SK-N-SH treated with all-trans-retinoic acid at 6 μM for 48 hours (cell line): ENCODE results near the gene CCDC57.
A peak's percentile ranks its signal among the peaks of the same experiment; 100 is the strongest.

ENCODE experiments used
- ATAC-seq: fragments of 200-7000 bp; cut with Tn5 transposase; 3 replicates; pipeline ENCODE4 v1.9.1; 2020; ENCODE audit warnings: mild to moderate bottlenecking, moderate library complexity
- ARNTL ChIP-seq: fragments of 450-650 bp; formaldehyde crosslinking; IDR thresholded peaks from 2 replicates; pipeline ENCODE4 v1.5.0; 2020; ENCODE audit warnings: low read depth, mild to moderate bottlenecking, moderate library complexity, borderline replicate concordance
- BACH2 ChIP-seq: fragments of 250-450 bp; sonication (Bioruptor Pico); IDR thresholded peaks from 2 replicates; pipeline ENCODE4 v1.9.0; 2021; ENCODE audit warnings: mild to moderate bottlenecking, borderline replicate concordance
- CREB5 ChIP-seq: fragments of 250-450 bp; sonication (Bioruptor Pico); IDR thresholded peaks from 2 replicates; pipeline ENCODE4 v1.5.1; 2020; ENCODE audit warnings: low read depth, mild to moderate bottlenecking, moderate library complexity
- CSDC2 ChIP-seq: fragments of 250-450 bp; sonication (Bioruptor Pico); IDR thresholded peaks from 2 replicates; pipeline ENCODE4 v1.5.0; 2020; ENCODE audit warnings: mild to moderate bottlenecking, moderate library complexity
- CSRNP3 ChIP-seq: fragments of 250-450 bp; sonication (Bioruptor Pico); IDR thresholded peaks from 2 replicates; pipeline ENCODE4 v1.5.1; 2021; ENCODE audit warnings: mild to moderate bottlenecking, moderate library complexity
- ESRRG ChIP-seq: fragments of 250-450 bp; sonication (Bioruptor Pico); IDR thresholded peaks from 2 replicates; pipeline ENCODE4 v1.6.1; 2021; ENCODE audit warnings: mild to moderate bottlenecking
- GLIS3 ChIP-seq: fragments of 250-450 bp; sonication (Bioruptor Pico); IDR thresholded peaks from 2 replicates; pipeline ENCODE4 v1.5.0; 2020; ENCODE audit warnings: mild to moderate bottlenecking, moderate library complexity
- ISL1 ChIP-seq: fragments of 250-450 bp; sonication (Bioruptor Pico); IDR thresholded peaks from 2 replicates; pipeline ENCODE4 v2.1.2; 2022; ENCODE audit warnings: mild to moderate bottlenecking, moderate library complexity
- OSR1 ChIP-seq: fragments of 250-450 bp; sonication (Bioruptor Pico); IDR thresholded peaks from 2 replicates; pipeline ENCODE4 v1.8.0; 2022; ENCODE audit warnings: moderate library complexity, mild to moderate bottlenecking, inconsistent platforms
- PATZ1 ChIP-seq: fragments of 250-450 bp; sonication (Bioruptor Pico); IDR thresholded peaks from 2 replicates; pipeline ENCODE4 v1.8.0; 2020; ENCODE audit warnings: mild to moderate bottlenecking, moderate library complexity, borderline replicate concordance
- POU6F1 ChIP-seq: fragments of 250-450 bp; sonication (Bioruptor Pico); IDR thresholded peaks from 2 replicates; pipeline ENCODE4 v1.8.0; 2021; ENCODE audit warnings: low read depth, mild to moderate bottlenecking, moderate library complexity, borderline replicate concordance
- RARB ChIP-seq: fragments of 250-450 bp; sonication (Bioruptor Pico); IDR thresholded peaks from 2 replicates; pipeline ENCODE4 v1.8.0; 2021; ENCODE audit warnings: mild to moderate bottlenecking, moderate library complexity
- SNAI2 ChIP-seq: fragments of 250-450 bp; sonication (Bioruptor Pico); IDR thresholded peaks from 2 replicates; pipeline ENCODE4 v1.5.0; 2020; ENCODE audit warnings: mild to moderate bottlenecking, moderate library complexity
- TCF4 ChIP-seq: fragments of 250-450 bp; sonication (Bioruptor Pico); IDR thresholded peaks from 2 replicates; pipeline ENCODE4 v1.8.0; 2021; ENCODE audit warnings: mild to moderate bottlenecking, moderate library complexity, borderline replicate concordance
- TOX ChIP-seq: fragments of 250-450 bp; sonication (Bioruptor Pico); IDR thresholded peaks from 2 replicates; pipeline ENCODE4 v1.8.0; 2021; ENCODE audit warnings: mild to moderate bottlenecking, moderate library complexity, borderline replicate concordance
- TSHZ2 ChIP-seq: fragments of 250-450 bp; sonication (Bioruptor Pico); IDR thresholded peaks from 2 replicates; pipeline ENCODE4 v1.5.0; 2020; ENCODE audit warnings: mild to moderate bottlenecking, moderate library complexity
- ZC3H10 ChIP-seq: fragments of 250-450 bp; sonication (Bioruptor Pico); IDR thresholded peaks from 2 replicates; pipeline ENCODE4 v1.5.1; 2021; ENCODE audit warnings: mild to moderate bottlenecking, moderate library complexity
- ZFP3 ChIP-seq: fragments of 250-450 bp; sonication (Bioruptor Pico); IDR thresholded peaks from 2 replicates; pipeline ENCODE4 v1.5.0; 2020; ENCODE audit warnings: mild to moderate bottlenecking, moderate library complexity
- ZFP30 ChIP-seq: fragments of 450-650 bp; formaldehyde crosslinking; IDR thresholded peaks from 2 replicates; pipeline ENCODE4 v1.5.0; 2022; ENCODE audit warnings: mild to moderate bottlenecking, moderate library complexity
- ZNF565 ChIP-seq: fragments of 450-650 bp; formaldehyde crosslinking; conservative IDR thresholded peaks from 2 replicates; pipeline ENCODE4 v1.5.0; 2020; ENCODE audit warnings: low read depth, mild to moderate bottlenecking, moderate library complexity
- ZNF70 ChIP-seq: fragments of 450-650 bp; formaldehyde crosslinking; IDR thresholded peaks from 2 replicates; pipeline ENCODE4 v1.5.0; 2020; ENCODE audit warnings: mild to moderate bottlenecking, moderate library complexity
- ZNF8 ChIP-seq: fragments of 450-650 bp; formaldehyde crosslinking; IDR thresholded peaks from 2 replicates; pipeline ENCODE4 v1.5.0; 2020; ENCODE audit warnings: mild to moderate bottlenecking, moderate library complexity

The CCDC57 gene

GRCh38 chr17:82076018-82076784 lies 136.4 kb downstream of the CCDC57 start:
- no peak for TF ChIP-seq PATZ1 (CRISPR knock-in tag)
- no peak for TF ChIP-seq ESRRG
- TF ChIP-seq ZNF70 (CRISPR knock-in tag) = no peak
- no peak for TF ChIP-seq OSR1 (CRISPR knock-in tag)
- no peak for TF ChIP-seq TOX
- TF ChIP-seq SNAI2 = no peak
- TF ChIP-seq ZFP30 = no peak
- TF ChIP-seq ZNF565 (CRISPR knock-in tag) = no peak

GRCh38 chr17:82073446-82073845 lies 139.2 kb downstream of the CCDC57 start:
- ATAC-seq = no peak
- no peak for TF ChIP-seq BACH2 (CRISPR knock-in tag)
- no peak for TF ChIP-seq TCF4
- no peak for TF ChIP-seq TOX
- TF ChIP-seq CSRNP3 (CRISPR knock-in tag) = no peak
- no peak for TF ChIP-seq ZFP3 (CRISPR knock-in tag)
- TF ChIP-seq ISL1 (CRISPR knock-in tag) = no peak
- TF ChIP-seq OSR1 (CRISPR knock-in tag) = no peak
- TF ChIP-seq ZFP30 = no peak
- no peak for TF ChIP-seq SNAI2
- no peak for TF ChIP-seq CREB5 (CRISPR knock-in tag)
- TF ChIP-seq POU6F1 (CRISPR knock-in tag) = no peak
- TF ChIP-seq ZNF8 (CRISPR knock-in tag) = no peak
- TF ChIP-seq ZC3H10 = no peak
- TF ChIP-seq PATZ1 (CRISPR knock-in tag) = no peak
- TF ChIP-seq ARNTL (CRISPR knock-in tag) = no peak
- TF ChIP-seq RARB (CRISPR knock-in tag) = no peak
- no peak for TF ChIP-seq ESRRG

More at GRCh38 chr17:82076018-82076784, 136.4 kb downstream of the CCDC57 start:
- ATAC-seq = peak; percentile 13

GRCh38 chr17:82072827-82073226 lies 139.8 kb downstream of the CCDC57 start:
- ATAC-seq = no peak
- TF ChIP-seq BACH2 (CRISPR knock-in tag) (no peak), SNAI2 (no peak), GLIS3 (no peak), ISL1 (CRISPR knock-in tag) (no peak), TOX (no peak), TSHZ2 (CRISPR knock-in tag) (no peak), RARB (CRISPR knock-in tag) (no peak), ZNF565 (CRISPR knock-in tag) (no peak), CSRNP3 (CRISPR knock-in tag) (no peak), ZFP30 (no peak), ZNF8 (CRISPR knock-in tag) (no peak), CREB5 (CRISPR knock-in tag) (no peak), ARNTL (CRISPR knock-in tag) (no peak), OSR1 (CRISPR knock-in tag) (no peak), CSDC2 (no peak), ZFP3 (CRISPR knock-in tag) (no peak)
